Prostate gland (tissue), 2 donors: Measurements from ENCODE around the gene GOLGA6L7.
"Not testable (repeated sequence)": the region's sequence is repeated elsewhere in the genome, so short reads cannot be mapped to it uniquely, and the experiment has no call there.

Source experiments
- POLR2A ChIP-seq: fragments of 450-650 bp; IDR thresholded peaks from one replicate; pipeline ENCODE4 v1.6.1; 2016; ENCODE audit warnings: antibody characterized with exemption, mild to moderate bottlenecking
- POLR2AphosphoS5 ChIP-seq: sonication (generic); formaldehyde crosslinking; IDR thresholded peaks from one replicate; pipeline ENCODE4 v1.6.1; 2017; ENCODE audit warnings: antibody characterized with exemption
- TF ChIP-seq, protein P1 (sequence below), 4 experiments: fragments of 200-600 bp in 2 of 4; fragments of 450-650 bp in 2 of 4; sonication (generic) in 2 of 4; IDR thresholded peaks; 1 replicate in 3 of 4; 2 replicates in 1 of 4; pipeline ENCODE4 v1.5.1; 2016 to 2019; ENCODE audit warnings: antibody characterized with exemption in 4 of 4, mild to moderate bottlenecking in 2 of 4, moderate library complexity in 2 of 4

DNA sequence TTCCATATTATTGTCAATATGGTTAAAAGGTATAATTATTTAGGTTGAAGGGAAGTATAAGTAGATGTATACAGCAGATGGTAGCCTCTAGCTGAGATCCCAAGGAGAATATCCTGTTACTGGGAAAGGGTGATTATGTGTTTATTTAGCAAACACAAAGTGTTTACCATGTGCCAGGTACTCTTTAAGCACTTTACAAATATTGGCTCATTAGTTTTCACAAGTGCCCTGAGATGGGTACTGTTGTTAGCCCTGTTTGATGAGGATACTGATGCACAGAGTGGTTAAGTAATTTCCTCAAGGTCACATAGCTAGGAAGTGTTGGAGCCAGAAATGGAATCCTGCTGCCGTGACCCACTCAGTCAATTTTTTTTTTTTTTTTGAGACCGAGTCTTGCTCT lies 48.1 kb downstream of the GOLGA6L7 start:
- not testable (repeated sequence) for TF ChIP-seq POLR2AphosphoS5, POLR2A
- TF ChIP-seq, protein P1, sequence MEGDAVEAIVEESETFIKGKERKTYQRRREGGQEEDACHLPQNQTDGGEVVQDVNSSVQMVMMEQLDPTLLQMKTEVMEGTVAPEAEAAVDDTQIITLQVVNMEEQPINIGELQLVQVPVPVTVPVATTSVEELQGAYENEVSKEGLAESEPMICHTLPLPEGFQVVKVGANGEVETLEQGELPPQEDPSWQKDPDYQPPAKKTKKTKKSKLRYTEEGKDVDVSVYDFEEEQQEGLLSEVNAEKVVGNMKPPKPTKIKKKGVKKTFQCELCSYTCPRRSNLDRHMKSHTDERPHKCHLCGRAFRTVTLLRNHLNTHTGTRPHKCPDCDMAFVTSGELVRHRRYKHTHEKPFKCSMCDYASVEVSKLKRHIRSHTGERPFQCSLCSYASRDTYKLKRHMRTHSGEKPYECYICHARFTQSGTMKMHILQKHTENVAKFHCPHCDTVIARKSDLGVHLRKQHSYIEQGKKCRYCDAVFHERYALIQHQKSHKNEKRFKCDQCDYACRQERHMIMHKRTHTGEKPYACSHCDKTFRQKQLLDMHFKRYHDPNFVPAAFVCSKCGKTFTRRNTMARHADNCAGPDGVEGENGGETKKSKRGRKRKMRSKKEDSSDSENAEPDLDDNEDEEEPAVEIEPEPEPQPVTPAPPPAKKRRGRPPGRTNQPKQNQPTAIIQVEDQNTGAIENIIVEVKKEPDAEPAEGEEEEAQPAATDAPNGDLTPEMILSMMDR (IDR thresholded peaks at IDR 0.05): not testable (repeated sequence)
